HG03442 (cell line): Measurements from ENCODE around the gene CEBPZOS.
"Not testable (repeated sequence)": the region's sequence is repeated elsewhere in the genome, so short reads cannot be mapped to it uniquely, and the experiment has no call there.

Experiments
- ATAC-seq: cut with Tn5 transposase; IDR thresholded peaks from one replicate; pipeline ENCODE4 v1.9.1; 2021; ENCODE audit warnings: mild to moderate bottlenecking, moderate library complexity; ENCODE audit not compliant: unreplicated experiment

The CEBPZOS gene

DNA sequence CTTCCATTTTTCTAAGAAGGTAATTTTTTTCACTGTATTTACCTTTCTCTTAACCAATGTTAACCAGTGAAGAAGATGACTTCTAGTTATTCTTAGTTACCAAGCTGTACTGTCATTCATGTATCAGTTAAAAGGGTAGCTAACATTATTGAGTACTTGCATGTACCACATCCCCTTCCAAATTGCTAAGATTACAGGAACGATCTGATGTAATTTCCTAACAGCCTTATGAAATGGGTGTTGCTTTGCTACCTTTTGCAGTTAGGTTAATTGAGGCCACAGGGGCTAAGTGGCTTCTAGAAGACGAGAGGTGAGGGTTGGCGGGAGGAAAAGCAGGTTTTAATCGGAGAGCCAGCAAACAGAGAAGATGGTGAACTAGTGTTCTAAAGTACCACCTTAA lies 6.0 kb upstream of the CEBPZOS start:
- ATAC-seq, result no peak

DNA sequence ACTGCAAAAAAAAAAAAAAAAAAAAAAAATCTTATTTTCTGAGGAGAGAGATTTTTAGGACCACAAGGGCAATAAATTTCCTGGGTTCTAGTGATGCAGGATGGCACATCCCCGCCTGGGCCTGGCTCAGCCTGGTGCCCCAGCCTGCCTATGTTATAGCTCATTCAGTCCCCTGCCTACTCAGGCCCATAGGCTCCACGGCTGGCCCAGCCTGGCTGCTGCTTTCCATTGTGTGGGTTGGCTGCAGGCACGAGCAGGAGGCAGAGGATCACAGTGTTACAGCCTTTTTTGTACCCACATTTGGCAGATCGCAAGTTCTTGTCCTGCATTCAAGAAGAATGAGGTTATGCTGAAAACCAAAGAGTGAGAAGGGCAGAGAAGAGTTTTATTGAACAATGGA lies 5.0 kb upstream of the CEBPZOS start:
- ATAC-seq, result no peak

DNA sequence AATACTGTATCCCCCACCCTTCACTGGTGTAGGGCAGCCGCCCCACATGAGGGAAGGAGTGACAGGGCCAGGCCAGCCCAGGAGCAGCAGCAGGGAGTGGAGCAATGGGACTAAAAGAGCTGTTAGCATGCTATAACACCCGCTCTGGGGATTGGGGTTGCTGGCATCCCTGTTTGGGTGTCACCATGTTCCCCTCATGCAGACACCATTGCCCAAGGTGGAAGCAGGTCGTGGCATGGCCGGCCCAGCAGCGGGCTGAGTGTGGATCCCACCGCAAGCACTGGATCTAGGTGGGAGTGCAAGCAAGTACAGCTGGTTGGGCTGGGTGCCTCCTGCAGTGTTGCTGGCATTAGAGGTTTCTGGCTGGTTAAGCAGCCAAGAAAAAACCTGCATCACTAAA lies 4.5 kb upstream of the CEBPZOS start:
- no peak for ATAC-seq

DNA sequence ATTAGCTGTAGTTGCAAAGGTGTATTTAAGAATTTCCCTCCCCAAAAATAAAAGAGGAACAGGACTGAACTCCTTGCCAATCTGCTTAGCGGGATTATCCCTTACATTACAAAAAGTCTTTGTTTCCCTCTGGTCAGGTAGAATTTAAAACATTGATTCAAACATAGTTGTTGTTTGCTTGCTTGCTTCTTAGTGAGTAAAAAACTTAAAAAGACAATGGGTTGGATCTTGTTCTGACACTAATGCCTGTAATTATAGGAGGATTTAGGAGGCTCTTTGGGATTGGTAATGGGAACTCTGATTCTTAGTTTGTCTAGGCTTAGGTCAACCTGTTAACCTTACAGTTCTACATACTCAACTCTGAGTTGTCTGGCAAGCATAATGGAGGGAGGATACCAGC lies 3.7 kb upstream of the CEBPZOS start:
- no peak for ATAC-seq

DNA sequence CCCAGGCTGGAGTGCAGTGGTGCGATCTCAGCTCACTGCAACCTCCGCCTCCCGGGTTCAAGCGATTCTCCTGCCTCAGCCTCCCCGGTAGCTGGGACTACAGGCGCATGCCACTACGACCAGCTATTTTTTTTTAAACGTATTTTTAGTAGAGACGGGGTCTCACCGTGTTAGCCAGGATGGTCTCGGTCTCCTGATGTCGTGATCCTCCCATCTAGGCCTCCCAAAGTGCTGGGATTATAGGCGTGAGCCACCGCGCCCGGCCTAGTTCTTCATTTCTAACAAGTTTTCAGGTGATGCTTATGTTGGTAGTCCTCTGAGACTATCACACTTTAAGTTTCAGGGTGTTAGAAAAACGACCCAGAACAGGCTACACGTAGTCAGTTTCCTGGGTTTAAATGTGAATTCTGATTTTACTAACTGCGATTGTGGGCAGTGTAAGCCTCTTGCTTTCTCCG lies 405 bp upstream of the CEBPZOS start:
- not testable (repeated sequence) for ATAC-seq

DNA sequence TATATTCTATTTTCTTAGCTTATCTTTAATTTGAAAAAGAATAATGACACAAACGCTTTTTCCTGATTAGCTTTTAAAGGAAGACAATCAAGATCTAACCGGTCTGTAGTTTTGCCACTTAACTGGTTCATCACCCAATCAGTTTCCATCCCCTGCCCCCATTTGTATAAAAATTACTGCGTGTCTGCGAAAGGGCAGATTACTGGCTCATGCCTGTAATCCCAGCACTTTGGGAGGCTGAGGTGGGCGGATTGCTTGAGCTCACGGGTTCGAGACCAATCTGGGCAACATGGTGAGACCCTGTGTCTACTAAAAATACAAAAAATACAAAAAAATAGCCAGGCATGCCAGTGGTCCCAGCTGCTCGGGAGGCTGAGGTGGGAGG lies 2.4 kb downstream of the CEBPZOS start:
- ATAC-seq, result no peak

DNA sequence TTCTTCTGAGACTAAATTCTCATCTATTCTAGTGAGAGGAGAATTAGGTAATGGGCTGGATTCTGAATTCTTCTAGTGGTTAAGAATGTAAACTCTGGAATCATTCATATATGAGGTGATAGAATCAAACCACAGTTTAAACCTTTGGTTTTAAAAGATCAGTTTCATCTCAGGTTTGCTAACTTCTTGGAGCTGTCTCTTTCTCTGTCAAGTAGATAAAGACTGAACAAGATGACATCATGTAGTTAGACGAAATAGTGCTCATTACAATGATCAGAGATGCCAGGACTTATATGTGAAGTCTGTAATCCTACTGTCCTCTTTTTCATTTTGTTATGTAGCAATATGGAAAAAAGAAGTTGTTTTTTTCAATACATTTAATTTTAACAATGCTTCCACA lies 4.9 kb downstream of the CEBPZOS start:
- no peak for ATAC-seq

DNA sequence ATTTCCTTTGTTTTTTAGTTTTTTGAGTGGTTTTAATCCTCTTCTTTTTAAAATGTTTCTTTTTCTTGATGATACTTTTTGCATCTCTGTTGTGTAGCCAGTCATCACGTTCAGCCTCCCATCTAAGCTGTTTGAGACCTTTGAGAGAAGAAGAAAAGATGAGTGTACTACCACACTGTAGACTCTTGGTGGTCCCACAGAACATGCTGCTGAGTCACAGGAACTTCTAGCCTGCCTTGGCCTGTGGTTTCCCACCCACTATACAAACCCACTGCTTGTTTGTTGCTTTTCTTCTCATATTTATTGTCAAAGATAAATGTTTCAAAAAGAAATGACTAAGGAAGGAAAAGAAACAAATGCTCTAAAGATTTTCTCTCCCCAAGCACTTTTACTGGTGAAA lies 5.5 kb downstream of the CEBPZOS start:
- ATAC-seq, result no peak

DNA sequence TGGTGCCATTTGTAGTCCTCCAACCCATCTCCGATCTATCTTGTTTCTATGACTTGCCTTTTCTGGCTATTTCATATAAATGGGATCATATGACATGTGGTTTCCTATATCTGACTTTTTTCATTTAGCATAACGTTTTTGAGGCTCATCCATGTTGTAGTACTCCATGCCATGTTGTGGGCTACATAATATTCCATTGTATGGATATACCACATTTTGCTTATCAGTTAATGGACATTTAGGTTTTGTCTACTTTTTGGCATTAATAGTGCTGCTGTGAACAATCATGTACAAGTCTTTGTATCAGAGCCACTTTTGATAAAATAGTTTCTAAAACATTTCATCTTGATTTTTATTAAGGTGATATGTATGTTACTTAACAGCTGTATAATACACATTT lies 7.4 kb downstream of the CEBPZOS start:
- ATAC-seq, result no peak

DNA sequence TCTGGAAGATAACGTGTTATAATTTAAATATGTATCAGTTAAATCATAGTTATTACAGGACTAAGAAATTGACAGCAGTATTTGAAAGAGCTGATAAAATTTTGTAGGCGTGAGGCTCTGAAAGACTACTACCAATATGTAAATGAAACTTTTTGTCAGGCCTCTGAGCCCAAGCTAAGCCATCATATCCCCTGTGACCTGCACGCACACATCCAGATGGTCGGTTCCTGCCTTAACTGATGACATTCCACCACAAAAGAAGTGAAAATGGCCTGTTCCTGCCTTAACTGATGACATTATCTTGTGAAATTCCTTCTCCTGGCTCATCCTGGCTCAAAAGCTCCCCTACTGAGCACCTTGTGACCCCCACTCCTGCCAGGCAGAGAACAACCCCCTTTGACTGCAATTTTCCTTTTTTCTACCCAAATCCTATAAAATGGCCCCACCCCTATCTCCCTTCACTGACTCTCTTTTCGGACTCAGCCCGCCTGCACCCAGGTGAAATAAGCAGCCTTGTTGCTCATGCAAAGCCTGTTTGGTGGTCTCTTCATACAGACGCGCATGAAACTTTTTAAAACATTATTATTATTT lies 8.9 kb downstream of the CEBPZOS start:
- ATAC-seq, result not testable (repeated sequence)

DNA sequence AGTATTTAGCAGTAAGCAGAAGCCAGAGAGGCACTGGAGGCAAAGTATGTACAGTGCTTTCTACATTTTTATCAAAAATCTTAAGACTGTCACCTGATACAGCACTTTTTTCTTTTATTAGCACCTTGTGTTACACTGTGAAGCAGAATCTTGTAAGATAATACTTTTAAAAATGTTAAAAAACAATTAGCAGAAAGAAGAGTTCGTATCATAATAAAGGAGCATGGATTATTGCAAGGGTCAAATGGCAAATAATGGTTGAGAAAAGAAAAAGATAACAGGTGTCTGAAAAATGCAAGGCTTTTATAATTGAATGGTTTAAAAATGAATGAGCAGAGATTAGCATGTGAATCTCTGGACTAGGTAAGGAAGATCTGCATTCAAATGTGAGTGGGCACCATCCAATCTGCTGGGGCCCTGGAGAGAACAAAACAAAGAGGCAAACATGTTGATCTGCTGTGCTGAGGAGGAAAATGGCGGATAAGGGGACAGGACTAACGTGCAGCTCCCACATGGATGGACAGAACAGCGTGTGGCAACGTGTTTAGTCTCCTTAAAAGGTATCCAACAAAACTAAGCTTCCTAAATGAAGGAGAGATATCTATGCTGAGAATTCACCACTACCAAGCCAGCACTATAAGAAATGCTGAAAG lies 9.5 kb downstream of the CEBPZOS start:
- no peak for ATAC-seq

DNA sequence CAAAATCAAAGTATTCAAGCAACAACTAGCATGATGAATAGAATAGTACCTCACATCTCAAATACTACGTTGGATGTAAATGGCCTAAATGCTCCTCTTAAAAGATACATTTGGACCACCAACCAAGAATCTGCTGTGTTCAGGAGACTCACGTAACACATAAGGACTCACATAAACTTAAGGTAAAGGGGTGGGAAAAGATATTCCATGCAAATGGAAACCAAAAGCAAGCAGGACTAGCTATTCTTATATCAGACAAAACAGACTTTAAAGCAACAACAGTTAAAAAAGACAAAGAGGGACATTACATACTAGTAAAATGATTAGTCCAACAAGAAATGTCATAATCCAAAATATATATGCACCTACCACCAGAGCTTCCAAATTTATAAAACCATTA lies 10.5 kb downstream of the CEBPZOS start:
- not testable (repeated sequence) for ATAC-seq

DNA sequence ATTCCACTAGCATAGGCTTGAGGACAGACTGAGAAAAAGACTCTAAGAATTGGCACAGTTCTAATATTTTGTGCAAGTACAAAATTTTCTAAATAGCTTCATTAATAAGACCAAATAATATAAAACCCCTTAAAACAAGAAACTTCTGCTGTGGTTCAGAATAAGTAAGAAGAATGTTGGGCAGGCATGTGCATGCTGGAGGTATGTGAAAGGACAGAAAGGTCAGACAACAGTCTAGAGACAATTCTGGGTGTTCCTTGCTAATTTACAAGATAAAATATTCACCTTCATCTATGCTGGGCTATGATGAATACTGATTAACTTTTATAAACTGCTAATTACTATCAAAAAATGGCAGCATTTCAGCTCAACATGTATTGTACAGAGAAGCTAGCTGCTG lies 14.9 kb downstream of the CEBPZOS start:
- no peak for ATAC-seq

DNA sequence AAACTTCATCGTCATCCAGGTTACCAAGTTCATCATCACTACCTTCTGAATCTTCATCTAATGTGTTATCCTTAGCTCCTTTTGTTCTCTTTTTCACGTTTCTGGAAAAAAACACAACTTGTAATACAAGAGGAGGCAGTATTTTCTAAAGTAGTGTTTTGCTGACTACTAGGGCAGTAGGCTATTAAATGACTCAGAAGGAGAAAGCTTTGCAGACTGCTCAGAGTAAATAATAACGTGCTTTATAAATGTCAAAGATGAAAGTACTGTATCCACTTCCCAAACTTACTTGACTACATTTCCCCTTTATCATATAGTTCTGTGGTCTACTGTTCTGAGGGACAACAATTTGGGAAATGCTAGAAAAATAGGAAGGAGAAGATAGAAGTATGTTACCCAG lies 15.6 kb downstream of the CEBPZOS start:
- ATAC-seq, result no peak

DNA sequence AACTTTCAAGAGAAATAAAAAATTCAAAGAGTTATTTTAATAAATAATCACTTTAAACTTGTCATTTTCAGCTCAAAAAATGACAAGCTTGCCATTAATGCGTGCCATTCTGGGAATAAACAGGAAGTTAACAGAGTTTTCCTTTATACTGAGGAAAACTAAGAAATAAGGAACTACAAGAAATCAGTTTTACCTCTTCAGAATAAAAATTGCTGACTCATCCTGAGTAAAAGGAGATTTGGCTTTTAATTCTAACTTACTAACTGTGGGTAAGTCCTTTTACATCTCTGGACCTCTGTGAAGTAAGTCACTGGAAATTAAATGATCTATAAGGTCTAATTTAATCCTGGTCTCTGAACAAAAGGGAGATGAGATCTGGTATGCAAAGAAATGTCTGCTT lies 19.0 kb downstream of the CEBPZOS start:
- ATAC-seq, result no peak

DNA sequence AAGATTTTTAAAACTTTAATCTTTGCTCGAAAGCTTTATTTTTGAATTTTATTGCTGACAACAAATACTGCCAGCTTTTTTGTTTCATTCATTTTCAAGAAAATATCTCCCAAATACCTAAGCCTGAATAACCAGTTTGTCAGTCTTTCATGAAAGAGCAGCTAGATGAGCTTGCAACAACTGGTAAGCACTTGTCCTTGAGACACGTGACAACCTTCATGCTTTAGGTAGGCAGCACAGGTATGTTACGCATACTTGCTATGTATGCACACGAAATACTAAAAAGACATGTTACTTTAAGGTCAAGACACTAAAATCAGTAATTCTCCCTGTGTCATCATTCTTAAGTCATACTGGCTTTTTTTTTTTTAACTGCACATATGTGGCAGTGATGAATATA lies 22.8 kb downstream of the CEBPZOS start:
- ATAC-seq, result no peak

DNA sequence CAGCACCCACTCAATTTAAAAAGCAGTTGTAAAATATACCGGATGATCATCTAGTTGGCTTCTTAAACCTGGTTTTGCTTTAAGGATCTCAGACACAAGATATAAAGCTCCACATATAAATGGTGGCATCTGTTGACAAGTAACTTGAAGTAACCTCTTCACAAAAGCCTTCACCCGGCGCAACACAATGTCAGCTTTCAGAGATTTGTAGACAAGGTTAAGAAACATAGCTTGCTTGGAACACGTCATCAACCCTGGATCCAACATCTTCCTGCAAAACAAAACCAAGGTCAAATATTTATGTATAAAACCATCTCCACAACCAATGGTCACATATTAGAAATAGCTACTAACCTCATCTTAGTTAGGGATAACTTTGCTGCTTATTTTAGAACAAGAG lies 26.8 kb downstream of the CEBPZOS start:
- no peak for ATAC-seq

DNA sequence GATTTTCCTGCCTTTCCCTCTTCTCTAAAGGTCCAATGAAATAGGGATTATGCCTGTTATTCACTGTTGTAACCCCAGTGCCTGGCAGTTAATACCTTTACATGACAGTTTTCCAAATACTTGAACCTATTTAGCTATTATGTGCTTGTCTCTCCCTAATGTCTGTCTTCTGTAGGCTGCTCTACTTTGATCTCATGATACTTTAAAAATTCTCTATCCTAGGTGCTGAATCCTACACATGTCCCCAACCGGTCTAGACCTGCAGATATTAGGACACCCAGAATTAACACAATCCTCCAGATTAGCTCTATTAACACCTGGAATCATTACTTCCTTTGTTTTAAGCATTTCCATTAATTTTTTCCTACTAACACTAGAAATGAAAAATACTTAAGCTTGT lies 27.8 kb downstream of the CEBPZOS start:
- ATAC-seq, result no peak

DNA sequence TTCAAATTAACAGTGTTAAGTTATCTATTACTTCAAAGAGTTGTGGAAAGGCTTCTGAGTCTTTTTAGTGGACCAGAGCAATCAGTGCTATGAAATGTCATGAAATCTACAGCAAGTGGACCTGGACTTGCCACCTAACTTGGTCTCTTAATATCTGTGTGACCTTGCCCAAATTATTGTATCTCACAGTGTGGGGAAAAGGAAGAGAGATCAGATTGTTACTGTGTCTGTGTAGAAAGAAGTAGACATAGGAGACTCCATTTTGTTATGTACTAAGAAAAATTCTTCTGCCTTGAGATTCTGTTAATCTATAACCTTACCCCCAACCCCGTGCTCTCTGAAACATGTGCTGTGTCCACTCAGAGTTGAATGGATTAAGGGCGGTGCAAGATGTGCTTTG lies 28.8 kb downstream of the CEBPZOS start:
- ATAC-seq, result not testable (repeated sequence)

DNA sequence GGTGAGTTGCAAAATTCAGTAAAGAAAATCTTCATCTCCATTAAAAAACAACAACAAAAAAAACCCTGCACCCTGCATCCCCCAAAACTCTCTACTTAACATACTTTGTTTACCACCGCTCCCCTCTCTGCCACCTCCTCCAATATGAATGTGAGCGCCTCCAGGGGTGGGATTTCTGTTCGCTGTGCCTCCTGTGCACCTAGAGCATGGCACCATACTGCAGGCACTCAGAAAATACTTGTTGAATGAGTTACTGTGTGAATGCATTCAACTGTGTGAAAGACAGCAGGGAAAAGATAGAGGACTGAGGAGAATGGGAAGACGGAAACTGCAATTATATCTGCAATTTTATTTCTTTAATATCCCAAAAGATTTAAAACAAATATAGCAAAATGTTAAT lies 30.6 kb downstream of the CEBPZOS start:
- no peak for ATAC-seq

DNA sequence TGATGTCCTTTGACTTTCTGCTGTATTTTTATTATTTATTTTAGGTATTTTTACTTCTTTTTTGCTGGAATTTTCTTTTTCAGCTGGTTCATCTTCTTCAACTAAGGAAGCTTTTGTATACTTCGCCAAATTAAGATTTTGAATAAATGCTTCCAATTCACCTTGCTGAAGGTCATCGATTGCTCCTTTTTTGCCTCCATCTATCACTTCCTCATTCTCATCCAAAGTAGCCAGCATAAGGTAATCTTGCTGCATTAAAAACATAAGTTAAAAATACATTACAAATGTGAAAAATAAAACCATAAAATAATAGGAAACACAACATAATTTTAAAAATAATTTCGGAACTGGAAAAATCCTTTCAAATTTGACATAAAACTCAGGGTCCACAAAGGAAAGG lies 32.5 kb downstream of the CEBPZOS start:
- ATAC-seq, result no peak

DNA sequence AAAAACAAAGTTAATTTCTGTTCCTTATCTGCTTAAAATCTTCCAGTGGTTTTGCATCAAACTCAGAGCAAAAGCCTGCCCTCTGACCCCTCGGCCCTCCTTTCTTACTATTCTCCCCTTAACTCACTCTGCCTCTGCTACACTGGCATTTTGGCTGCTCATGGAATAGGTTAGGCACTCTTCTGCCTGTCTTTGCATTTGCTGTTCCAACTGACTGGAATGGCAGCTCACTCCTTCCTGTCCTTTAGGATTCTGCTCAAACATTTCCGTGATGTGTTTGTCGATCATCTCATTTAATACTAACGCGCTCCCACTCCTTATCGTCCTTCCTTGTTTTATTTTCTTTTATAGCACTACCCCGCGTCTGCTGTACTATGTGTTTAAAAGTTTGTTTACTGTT lies 34.3 kb downstream of the CEBPZOS start:
- ATAC-seq, result no peak
